HG02798 (cell line): ENCODE results near the gene NKTR.

Experiments
- ATAC-seq: cut with Tn5 transposase; IDR thresholded peaks from one replicate; pipeline ENCODE4 v1.9.1; 2021; ENCODE audit warnings: mild to moderate bottlenecking; ENCODE audit not compliant: unreplicated experiment, poor library complexity

NKTR gene

GRCh38 chr3:42690766-42691680, 90.5 kb downstream of the NKTR start:
- no peak for ATAC-seq

DNA sequence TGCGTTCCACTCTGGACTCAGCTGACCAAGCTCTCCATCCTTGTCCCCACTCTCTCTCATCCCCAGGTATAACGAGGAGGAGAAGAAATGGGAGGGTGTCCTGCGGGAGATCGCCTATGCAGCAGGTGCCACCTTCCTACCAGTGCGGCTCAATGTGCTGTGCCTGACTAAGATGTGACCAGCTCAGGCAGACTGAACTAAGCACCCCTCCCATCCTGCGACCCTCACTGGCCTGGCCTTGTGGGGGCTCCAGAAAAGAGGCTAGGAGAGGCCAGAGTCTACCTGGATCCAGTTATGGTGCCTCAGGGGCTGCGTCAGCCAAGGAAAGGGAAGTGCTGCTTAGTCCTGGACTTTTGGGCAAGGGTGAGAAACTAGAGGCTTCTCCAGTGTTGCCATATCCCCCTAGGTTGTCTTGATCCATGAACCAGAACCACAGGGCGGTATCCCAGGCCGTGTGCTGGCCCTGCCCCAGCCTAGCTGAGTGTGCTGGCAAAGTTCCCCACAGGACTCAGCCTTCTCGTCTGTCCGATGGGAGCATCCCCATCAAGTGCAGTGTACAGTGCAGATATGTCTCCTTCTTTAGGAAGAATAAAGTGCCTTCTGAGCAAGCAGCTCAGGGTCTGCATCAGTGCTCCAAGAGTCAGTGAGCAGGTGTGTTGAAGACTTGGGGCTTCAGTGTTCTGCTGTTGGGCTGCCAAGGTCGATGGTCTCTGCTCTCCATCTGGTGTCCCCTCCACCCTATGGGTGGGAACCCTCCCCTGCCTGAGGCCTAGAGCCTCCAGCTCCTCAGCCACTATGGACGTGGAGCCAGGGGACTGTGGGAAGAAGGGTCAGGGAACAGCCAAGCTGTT, 91.6 kb downstream of the NKTR start:
- no peak for ATAC-seq

DNA sequence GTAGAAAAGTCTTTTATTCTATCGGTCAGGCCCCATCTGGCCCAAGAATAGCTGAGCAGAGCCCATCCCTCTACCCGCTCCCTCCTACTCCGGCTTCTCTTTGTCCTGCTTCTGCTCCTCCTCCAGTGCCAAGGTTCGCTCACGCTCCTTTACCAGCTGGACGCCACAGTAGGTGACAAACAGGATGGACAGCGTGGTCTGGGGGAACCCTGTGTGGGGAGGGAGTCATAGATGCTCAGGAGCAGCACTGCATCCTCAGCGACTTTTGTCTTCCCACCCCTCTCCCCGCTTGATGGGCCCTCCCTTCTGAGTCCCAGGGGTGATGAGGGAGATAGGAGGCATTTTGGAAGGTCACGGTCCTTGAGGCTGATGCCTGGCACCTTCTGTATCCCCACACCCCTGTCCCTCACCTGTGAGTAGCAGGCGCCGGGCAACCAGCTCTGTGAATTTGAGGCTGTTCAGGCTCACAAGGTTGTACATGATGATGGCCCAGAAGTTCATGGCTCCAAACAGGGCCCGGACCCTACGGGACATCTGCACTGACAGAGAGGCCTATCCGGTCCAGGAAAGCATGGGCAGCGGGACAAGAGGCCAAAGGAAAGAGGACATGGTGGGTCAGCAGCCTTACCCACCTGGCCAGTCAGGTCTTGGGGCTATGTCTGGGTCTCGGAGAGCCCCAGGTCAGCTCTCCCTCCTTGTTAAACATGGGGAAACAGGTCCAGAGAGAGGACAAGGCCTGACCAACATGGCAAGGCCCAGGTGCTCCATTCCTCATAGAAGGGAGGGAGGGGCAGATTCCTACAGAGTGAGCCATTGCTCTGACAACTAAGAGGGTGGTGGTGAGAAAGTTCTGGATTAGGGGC, 92.4 kb downstream of the NKTR start:
- ATAC-seq, result no peak

DNA sequence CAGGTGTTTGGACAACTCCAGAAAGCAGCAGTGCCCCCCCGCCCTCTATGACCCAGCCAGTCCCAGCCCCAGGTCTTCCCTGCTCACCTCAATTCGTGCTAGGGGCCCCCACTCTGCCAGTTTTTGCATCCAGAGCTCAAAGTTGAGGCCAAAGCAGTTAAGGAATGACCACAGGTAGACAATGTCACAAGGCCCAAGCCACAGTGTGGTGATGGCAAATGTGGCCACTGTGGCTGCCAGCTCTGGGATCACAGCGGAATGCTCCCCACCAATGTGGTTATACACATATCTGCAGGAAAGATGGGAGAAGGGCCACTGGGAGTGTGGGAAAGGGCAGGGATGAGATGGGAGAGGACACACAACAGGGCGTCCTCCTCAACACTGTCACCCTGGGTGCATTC, 93.0 kb downstream of the NKTR start:
- no peak for ATAC-seq

DNA sequence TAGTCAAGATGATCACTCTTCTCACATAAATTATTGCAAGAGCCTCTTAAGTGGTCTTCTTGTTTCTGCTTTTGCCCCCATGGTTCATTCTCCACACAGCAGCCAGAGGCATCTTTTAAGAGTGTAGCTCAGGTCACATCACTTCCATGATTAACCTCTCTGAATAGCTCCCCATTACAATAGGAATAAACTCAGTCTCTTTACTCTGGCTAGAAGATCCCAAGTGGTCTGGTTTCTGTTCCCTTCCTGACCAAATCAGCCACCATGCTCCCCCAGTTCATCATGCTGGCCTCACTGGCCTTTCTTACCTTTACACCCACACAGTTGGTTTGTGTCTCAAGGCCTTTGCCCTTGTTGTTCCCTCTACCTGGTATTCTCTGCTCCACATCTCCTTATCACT, 93.9 kb downstream of the NKTR start:
- no peak for ATAC-seq

DNA sequence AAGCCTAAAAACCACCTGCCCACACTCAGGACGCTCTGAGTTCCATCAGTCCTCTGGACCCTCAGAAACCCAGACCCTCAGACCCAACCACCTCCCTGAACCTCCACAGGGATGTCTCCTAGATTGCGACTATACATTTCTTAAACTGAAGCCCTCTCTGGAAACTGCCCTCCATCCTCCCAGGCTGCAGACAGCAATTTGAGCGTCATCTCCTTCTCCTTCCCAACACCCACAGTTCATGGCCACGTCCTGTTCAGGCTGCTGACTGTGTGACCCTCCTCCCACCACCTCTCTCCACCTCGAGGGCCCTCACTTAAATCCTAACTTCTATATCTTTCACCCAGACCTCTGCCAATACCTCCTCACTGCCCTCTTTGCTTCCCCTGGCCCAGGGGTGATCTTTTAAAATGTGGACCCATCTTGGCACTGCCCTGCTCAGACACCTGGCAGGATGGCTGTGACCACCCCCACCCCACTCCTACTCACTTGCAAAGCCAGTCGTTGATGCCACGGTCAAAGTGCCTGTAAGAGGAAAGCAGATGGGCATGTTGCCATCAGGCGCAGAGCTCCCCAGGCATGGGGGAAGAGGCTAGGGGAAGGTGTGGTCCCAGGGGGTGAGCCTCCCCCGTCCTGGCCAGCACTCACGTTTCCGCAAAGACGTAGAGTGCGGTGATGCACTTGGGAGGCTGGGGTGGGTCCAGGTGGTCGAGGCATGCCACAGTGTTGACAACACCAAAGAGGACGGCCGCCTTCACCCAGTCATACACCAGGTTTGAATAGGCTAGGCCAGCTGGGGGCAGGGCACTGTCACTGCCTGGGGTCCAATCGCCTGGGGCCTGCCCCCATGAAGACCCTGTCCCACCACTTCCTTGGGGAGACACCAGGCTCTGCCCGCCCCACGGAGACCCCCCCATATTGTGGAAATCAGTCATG, 96.1 kb downstream of the NKTR start:
- no peak for ATAC-seq

- ATAC-seq, result no peak
Observed at GRCh38 chr3:42697289-42698051, 97.0 kb downstream of the NKTR start.
